Pancreas (tissue), 10 donors: ENCODE results near the gene CHCHD3. TPM values are rescaled to one million over a fixed set of nuclear protein-coding genes. Genes with fewer than 3 reads are reported as not detected.

Experiments used
- ATAC-seq, 4 donors: fragments of 200-7000 bp; cut with Tn5 transposase; one replicate each; pipeline versions ENCODE4 v1.8.0 to v1.9.1; 2020; ENCODE audit warnings: mild to moderate bottlenecking in 4 of 4, moderate library complexity in 4 of 4
- DNase-seq, 6 donors: peaks; one replicate each; pipeline ENCODE4 v3.0.0-alpha.2; 2020
- FAIRE-seq: peaks from 2 replicates; lab custom pipeline; 2012; peaks lifted over from hg19 to GRCh38; lab: Jason Lieb, UNC
- H3K27ac ChIP-seq, 4 donors: fragments of 200-600 bp; sonication (generic); 1 replicate in 3 of 4; 2 replicates in 1 of 4; pipeline versions ENCODE4 v1.5.0 to v1.8.0; 2020
- H3K27me3 ChIP-seq, 4 donors: fragments of 200-600 bp; one replicate each; pipeline ENCODE4 v1.8.0; 2021
- H3K36me3 ChIP-seq, 3 donors: fragments of 200-600 bp; sonication (generic) in 1 of 3; one replicate each; pipeline versions ENCODE4 v1.5.0 to v1.8.0; 2020 to 2021
- H3K4me1 ChIP-seq, 3 donors: fragments of 200-600 bp; one replicate each; pipeline ENCODE4 v1.8.0; 2021
- H3K4me3 ChIP-seq, 4 donors: fragments of 200-600 bp; sonication (generic) in 2 of 4; one replicate each; pipeline versions ENCODE4 v1.5.0 to v1.8.0; 2020 to 2021
- H3K9me3 ChIP-seq, 4 donors: fragments of 200-600 bp; one replicate each; pipeline ENCODE4 v1.8.0; 2021
- WGBS, 2 donors: extraction: QIAGEN DNeasy Blood & Tissue Kit; methylation state at CpG; one replicate each; pipeline ENCODE4 v1.1.7; 2013; 5-methylcytosine and 5-hydroxymethylcytosine counted together
- intact Hi-C, 3 donors: fragments of 100-400 bp; cut with DNase I; formaldehyde crosslinking; loops; one replicate each; pipeline versions ENCODE4 v1.11.1 to v1.14.2; 2022
- polyA plus RNA-seq, 2 donors: library from polyadenylated mRNA; stranded (reverse); fragments of 200-250 nt; gene quantifications; one replicate each; pipeline ENCODE4 v1.2.3, GENCODE V29; 2013
- total RNA-seq, 6 donors: library from RNA; stranded (reverse); fragmentation: NEBNext Ultra II Directional in 4 of 6; extraction: Animal tissue kit (Norgen Biotek cat#: 25700) in 4 of 6; gene quantifications; one replicate each; pipeline versions ENCODE4 v1.2.1 to v1.2.4, GENCODE V29; 2021 to 2023
- TF ChIP-seq, protein P1 (sequence below), 4 donors: fragments of 200-600 bp; sonication (generic) in 3 of 4; IDR thresholded peaks; one replicate each; pipeline versions ENCODE4 v1.5.0 to v1.8.0; 2021; ENCODE audit warnings: antibody characterized with exemption in 4 of 4
- donor health status: healthy with polysubstance abuse.
- donor health status: DM: no; HTN: no; CAD: no; lungs with moderate emphysema.
- donor health status: DM: no; HTN: no; CAD: no.
- donor health status: control.
- donor health status: control.
- donor health status: Bipolar disorder and iron deficiency.
- donor health status: DM: yes; HTN: yes; CAD: no.
- donor health status: DM: no; HTN: no; CAD: no.
- donor health status: DM: no; HTN: no; CAD: no.
- donor health status: DM: yes; HTN: yes; CAD: no.

Gene CHCHD3
- total and polyA plus RNA-seq, 8 donors: 7.9 to 23.2 (median 19.3) TPM

- ATAC-seq (no peak), FAIRE-seq (no peak), DNase-seq (no peak)
- TF ChIP-seq, protein P1, sequence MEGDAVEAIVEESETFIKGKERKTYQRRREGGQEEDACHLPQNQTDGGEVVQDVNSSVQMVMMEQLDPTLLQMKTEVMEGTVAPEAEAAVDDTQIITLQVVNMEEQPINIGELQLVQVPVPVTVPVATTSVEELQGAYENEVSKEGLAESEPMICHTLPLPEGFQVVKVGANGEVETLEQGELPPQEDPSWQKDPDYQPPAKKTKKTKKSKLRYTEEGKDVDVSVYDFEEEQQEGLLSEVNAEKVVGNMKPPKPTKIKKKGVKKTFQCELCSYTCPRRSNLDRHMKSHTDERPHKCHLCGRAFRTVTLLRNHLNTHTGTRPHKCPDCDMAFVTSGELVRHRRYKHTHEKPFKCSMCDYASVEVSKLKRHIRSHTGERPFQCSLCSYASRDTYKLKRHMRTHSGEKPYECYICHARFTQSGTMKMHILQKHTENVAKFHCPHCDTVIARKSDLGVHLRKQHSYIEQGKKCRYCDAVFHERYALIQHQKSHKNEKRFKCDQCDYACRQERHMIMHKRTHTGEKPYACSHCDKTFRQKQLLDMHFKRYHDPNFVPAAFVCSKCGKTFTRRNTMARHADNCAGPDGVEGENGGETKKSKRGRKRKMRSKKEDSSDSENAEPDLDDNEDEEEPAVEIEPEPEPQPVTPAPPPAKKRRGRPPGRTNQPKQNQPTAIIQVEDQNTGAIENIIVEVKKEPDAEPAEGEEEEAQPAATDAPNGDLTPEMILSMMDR (IDR thresholded peaks at IDR 0.05): no peak
- no peaks in the 10 kb centered on the region for H3K36me3 ChIP-seq
- no peaks in the 10 kb centered on the region for H3K4me1 ChIP-seq
- H3K4me3 ChIP-seq: no peak overlapping the region
- H3K27me3 ChIP-seq: no peaks in the 10 kb centered on the region
- H3K27ac ChIP-seq: no peak overlapping the region
- WGBS, 2 donors: 84 to 93% methylated on average over 2 of the region's 2 CpGs
- intact Hi-C loops: no loop called here
- no peaks in the 10 kb centered on the region for H3K9me3 ChIP-seq
These were observed 223.6 kb downstream of the CHCHD3 start for GRCh38 chr7:132858251-132858650.

- DNase-seq: no peak
- 96 to 99% methylated on average over 4 of the region's 4 CpGs for WGBS, 2 donors
- intact Hi-C loops: no loop called here
- H3K36me3 ChIP-seq: no peaks in the 10 kb centered on the region
- FAIRE-seq: no peak
- no peak overlapping the region for H3K27ac ChIP-seq
- TF ChIP-seq, protein P1 (IDR thresholded peaks at IDR 0.05): no peak
- ATAC-seq: no peak
- H3K4me1 ChIP-seq: no peaks in the 10 kb centered on the region
- no peaks in the 10 kb centered on the region for H3K9me3 ChIP-seq
- H3K27me3 ChIP-seq: no peaks in the 10 kb centered on the region
- no peak overlapping the region for H3K4me3 ChIP-seq
These were observed 224.2 kb downstream of the CHCHD3 start for GRCh38 chr7:132857703-132858102.

GRCh38 chr7:132857031-132857430, 224.9 kb downstream of the CHCHD3 start:
- H3K36me3 ChIP-seq: no peaks in the 10 kb centered on the region
- TF ChIP-seq, protein P1 (IDR thresholded peaks at IDR 0.05): no peak
- 93 to 95% methylated on average over 4 of the region's 4 CpGs for WGBS, 2 donors
- no peak for DNase-seq
- no peaks in the 10 kb centered on the region for H3K4me1 ChIP-seq
- no peak overlapping the region for H3K4me3 ChIP-seq
- no peak overlapping the region for H3K27ac ChIP-seq
- no peaks in the 10 kb centered on the region for H3K27me3 ChIP-seq
- ATAC-seq: no peak
- no peaks in the 10 kb centered on the region for H3K9me3 ChIP-seq
- intact Hi-C loops: no loop called here
- FAIRE-seq: no peak

DNA sequence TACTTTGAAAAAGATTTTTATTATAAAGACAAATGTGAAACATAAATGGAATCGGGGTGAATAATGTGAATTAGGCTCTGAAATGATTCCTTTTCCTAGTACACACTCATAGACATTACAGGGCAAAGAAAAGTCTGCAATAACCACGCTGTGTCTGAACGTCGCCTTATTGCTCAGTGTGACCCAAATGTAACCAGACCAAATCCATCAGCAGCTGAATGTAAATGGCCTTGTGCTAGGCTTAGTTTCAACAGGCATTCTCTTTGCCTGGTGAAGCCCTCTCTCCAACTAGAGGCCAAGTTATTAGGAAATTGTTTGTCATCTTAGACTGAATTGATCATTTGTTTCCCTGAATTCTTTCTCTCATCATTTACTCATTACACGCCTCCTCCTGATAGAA, 225.5 kb downstream of the CHCHD3 start:
- Histone ChIP-seq H3K27me3 (no peaks in the 10 kb centered on the region), H3K27ac (no peak overlapping the region), H3K36me3 (no peaks in the 10 kb centered on the region), H3K9me3 (no peaks in the 10 kb centered on the region), H3K4me3 (no peak overlapping the region), H3K4me1 (no peaks in the 10 kb centered on the region)
- TF ChIP-seq, protein P1 (IDR thresholded peaks at IDR 0.05): no peak
- DNase-seq (no peak), ATAC-seq (no peak), FAIRE-seq (no peak)
- intact Hi-C loops: no loop called here
- WGBS, 2 donors: 87 to 89% methylated on average over 5 of the region's 5 CpGs

DNA sequence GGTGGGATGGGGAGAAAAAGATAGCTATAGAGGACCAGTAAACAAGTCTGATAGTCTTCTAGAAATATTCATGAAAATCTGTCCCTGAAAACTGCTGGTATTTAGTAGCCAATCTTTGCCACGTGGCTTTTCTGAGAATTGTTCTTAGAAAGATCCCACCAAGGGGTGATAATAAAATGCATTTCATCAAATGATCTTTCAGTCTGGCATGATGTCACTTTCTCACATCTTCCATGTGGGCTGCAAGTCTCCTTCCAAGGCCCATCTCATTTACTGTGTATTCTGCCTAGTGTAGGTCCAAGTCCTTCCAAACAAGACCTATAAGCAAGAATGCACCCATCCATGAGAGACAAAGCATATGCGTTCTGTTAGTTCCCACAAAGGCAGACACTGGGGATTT, 226.0 kb downstream of the CHCHD3 start:
- intact Hi-C loops: no loop called here
- TF ChIP-seq, protein P1 (IDR thresholded peaks at IDR 0.05): no peak
- no peak overlapping the region for H3K27ac ChIP-seq
- 93 to 98% methylated on average over 2 of the region's 2 CpGs for WGBS, 2 donors
- no peaks in the 10 kb centered on the region for H3K27me3 ChIP-seq
- no peaks in the 10 kb centered on the region for H3K4me1 ChIP-seq
- H3K9me3 ChIP-seq: no peaks in the 10 kb centered on the region
- FAIRE-seq: no peak
- no peak overlapping the region for H3K4me3 ChIP-seq
- H3K36me3 ChIP-seq: no peaks in the 10 kb centered on the region
- ATAC-seq: no peak
- DNase-seq: no peak
